IMR-90 (cell line): ENCODE results near the gene SF3A1. TPM values are rescaled to one million over a fixed set of nuclear protein-coding genes. Genes with fewer than 3 reads are reported as not detected.

Experiments used
- ATAC-seq: fragments of 200-7000 bp; cut with Tn5 transposase; 2 replicates; pipeline ENCODE4 v1.9.1; 2020; ENCODE audit warnings: low read depth, mild to moderate bottlenecking, moderate library complexity
- Bru-seq: library from RNA; stranded (reverse); fragments of 400-500 nt; gene quantifications from one replicate; lab custom pipeline; 2021; lab: Mats Ljungman, UMichigan
- BruChase-seq, 2 experiments: library from RNA; stranded (reverse); fragments of 400-500 nt; gene quantifications; one replicate each; lab custom pipeline; 2021; lab: Mats Ljungman, UMichigan
- BruUV-seq: library from RNA; stranded (reverse); fragments of 400-500 nt; replicated peaks from 2 replicates; lab custom pipeline; 2021; lab: Mats Ljungman, UMichigan
- CTCF ChIA-PET: fragments of 300-600 bp; formaldehyde crosslinking; extraction: SDS; loops from one replicate; lab custom pipeline; 2021; ENCODE audit warnings: antibody characterized with exemption; lab: Yijun Ruan, JAX
- POLR2A ChIA-PET: fragments of 300-600 bp; sonication (Branson Sonifier 250); formaldehyde crosslinking; loops from one replicate; lab custom pipeline; 2022; ENCODE audit warnings: antibody characterized with exemption; ENCODE audit not compliant: unreplicated experiment; lab: Charles Lee
- DNase-seq: peaks from one replicate; pipeline ENCODE4 v3.0.0; 2013
- H2AFZ ChIP-seq: replicated peaks from 2 replicates; pipeline ENCODE3; 2013; ENCODE audit warnings: low read length, mild to moderate bottlenecking; ENCODE audit not compliant: poor library complexity
- H2AK5ac ChIP-seq: 2 replicates; pipeline ENCODE4 v1.6.1; 2013; ENCODE audit warnings: low read depth, low read length, inconsistent platforms
- H2AK9ac ChIP-seq: replicated peaks from 2 replicates; pipeline ENCODE3; 2013; ENCODE audit warnings: mild to moderate bottlenecking, low read depth, low read length, moderate library complexity; ENCODE audit not compliant: poor library complexity
- H2BK120ac ChIP-seq: 2 replicates; pipeline ENCODE4 v1.6.1; 2013; ENCODE audit warnings: low read depth, low read length, inconsistent platforms
- H2BK15ac ChIP-seq: 3 replicates; pipeline ENCODE4 v1.6.1; 2013; ENCODE audit warnings: low read depth, low read length, inconsistent platforms
- H2BK20ac ChIP-seq: 2 replicates; pipeline ENCODE4 v1.6.1; 2013; ENCODE audit warnings: low read depth, mild to moderate bottlenecking, inconsistent platforms, low read length, moderate library complexity
- H2BK5ac ChIP-seq: 2 replicates; pipeline ENCODE4 v1.6.1; 2013; ENCODE audit warnings: mild to moderate bottlenecking, low read depth, low read length, inconsistent platforms; ENCODE audit not compliant: poor library complexity, severe bottlenecking
- H3K14ac ChIP-seq: replicated peaks from 2 replicates; pipeline ENCODE4 v1.6.1; 2013; ENCODE audit warnings: low read depth, low read length, inconsistent platforms
- H3K18ac ChIP-seq: 2 replicates; pipeline ENCODE4 v1.6.1; 2013; ENCODE audit warnings: low read depth, low read length, control low read depth
- H3K23ac ChIP-seq: 2 replicates; pipeline ENCODE4 v1.6.1; 2013; ENCODE audit warnings: low read depth, low read length, inconsistent platforms
- H3K27ac ChIP-seq: 2 replicates; pipeline ENCODE4 v1.5.1; 2013; ENCODE audit warnings: mild to moderate bottlenecking, control low read depth, low read length; ENCODE audit not compliant: insufficient read depth
- H3K27me3 ChIP-seq: 2 replicates; pipeline ENCODE4 v1.6.1; 2013; ENCODE audit warnings: low read length; ENCODE audit not compliant: control insufficient read depth, insufficient read depth
- H3K36me3 ChIP-seq: 2 replicates; pipeline ENCODE4 v1.6.1; 2013; ENCODE audit warnings: low read length, mixed read lengths; ENCODE audit not compliant: control insufficient read depth, insufficient read depth
- H3K4ac ChIP-seq: 2 replicates; pipeline ENCODE4 v1.6.1; 2013; ENCODE audit warnings: low read depth, low read length, inconsistent platforms
- H3K4me1 ChIP-seq: 2 replicates; pipeline ENCODE4 v1.6.1; 2013; ENCODE audit warnings: low read length, mixed read lengths; ENCODE audit not compliant: control insufficient read depth, insufficient read depth
- H3K4me2 ChIP-seq: 2 replicates; pipeline ENCODE4 v1.6.1; 2013; ENCODE audit warnings: low read depth, mild to moderate bottlenecking, control low read depth, low read length, moderate library complexity
- H3K4me3 ChIP-seq: 2 replicates; pipeline ENCODE4 v1.5.1; 2013; ENCODE audit warnings: low read depth, mild to moderate bottlenecking, control low read depth, low read length, moderate library complexity; ENCODE audit not compliant: insufficient read depth
- H3K56ac ChIP-seq: 2 replicates; pipeline ENCODE4 v1.6.1; 2013; ENCODE audit warnings: low read length, inconsistent platforms; ENCODE audit not compliant: insufficient read depth; ENCODE audit errors: extremely low read depth
- H3K79me1 ChIP-seq, 2 experiments: 2 replicates each; pipeline ENCODE4 v1.6.1; 2013; ENCODE audit warnings: low read length in 2 of 2, inconsistent platforms in 1 of 2, low read depth in 1 of 2
- H3K9ac ChIP-seq: 2 replicates; pipeline ENCODE4 v1.6.1; 2013; ENCODE audit warnings: low read depth, low read length, control low read depth
- H3K9me1 ChIP-seq: 2 replicates; pipeline ENCODE4 v1.6.1; 2013; ENCODE audit warnings: low read length, inconsistent platforms; ENCODE audit not compliant: insufficient read depth
- H3K9me3 ChIP-seq: 2 replicates; pipeline ENCODE4 v1.6.1; 2013; ENCODE audit warnings: low read length; ENCODE audit not compliant: control insufficient read depth, insufficient read depth
- H4K20me1 ChIP-seq: 2 replicates; pipeline ENCODE4 v1.6.1; 2013; ENCODE audit warnings: low read length, inconsistent platforms; ENCODE audit not compliant: insufficient read depth
- H4K5ac ChIP-seq: 2 replicates; pipeline ENCODE4 v1.6.1; 2013; ENCODE audit warnings: mild to moderate bottlenecking, low read depth, low read length, control low read depth
- H4K8ac ChIP-seq, 2 experiments: 2 replicates each; pipeline ENCODE4 v1.6.1; 2013; ENCODE audit warnings: low read depth in 2 of 2, low read length in 2 of 2, control low read depth in 1 of 2, inconsistent platforms in 1 of 2
- H4K91ac ChIP-seq: 2 replicates; pipeline ENCODE4 v1.6.1; 2013; ENCODE audit warnings: low read depth, low read length, inconsistent platforms; ENCODE audit not compliant: insufficient read depth
- CHD1 ChIP-seq: IDR thresholded peaks from 2 replicates; pipeline ENCODE4 v1.6.1; 2012; ENCODE audit warnings: low read depth, low read length, improper control_type of control experiment
- MAFK ChIP-seq: IDR thresholded peaks from 2 replicates; pipeline ENCODE4 v1.6.1; 2012; ENCODE audit warnings: low read depth, low read length, improper control_type of control experiment
- MXI1 ChIP-seq: IDR thresholded peaks from 2 replicates; pipeline ENCODE4 v1.6.1; 2012; ENCODE audit warnings: low read depth, mild to moderate bottlenecking, low read length, moderate library complexity, borderline replicate concordance
- POLR2A ChIP-seq: IDR thresholded peaks from 2 replicates; pipeline ENCODE4 v1.6.1; 2012; ENCODE audit warnings: mild to moderate bottlenecking, low read depth, low read length
- RCOR1 ChIP-seq: IDR thresholded peaks from 2 replicates; pipeline ENCODE4 v1.6.1; 2012; ENCODE audit warnings: mild to moderate bottlenecking, low read length, improper control_type of control experiment; ENCODE audit not compliant: insufficient replicate concordance
- RFX5 ChIP-seq: IDR thresholded peaks from 2 replicates; pipeline ENCODE4 v1.8.0; 2012; ENCODE audit warnings: low read depth, mild to moderate bottlenecking, low read length, moderate library complexity
- SMC3 ChIP-seq: fragments of 150-350 bp; IDR thresholded peaks from 2 replicates; pipeline ENCODE4 v1.6.1; 2016; ENCODE audit warnings: low read depth, mild to moderate bottlenecking, antibody characterized with exemption, low read length, moderate library complexity
- WGBS, 2 experiments: methylation state at CpG; one replicate each; pipeline versions ENCODE4 v1.1.5 to v1.1.7; 2013; ENCODE audit warnings: missing lambda C conversion rate in 2 of 2; ENCODE audit not compliant: insufficient read length in 1 of 2; ENCODE audit errors: extremely low coverage in 2 of 2; 5-methylcytosine and 5-hydroxymethylcytosine counted together
- dilution Hi-C: fragments of 300-500 bp; cut with HindIII; formaldehyde crosslinking; loops from one replicate; pipeline ENCODE4 v1.14.3; 2018; ENCODE audit warnings: low sequenced_read_pairs; ENCODE audit not compliant: unreplicated experiment
- in situ Hi-C: fragments of 300-500 bp; cut with MboI; formaldehyde crosslinking; loops from 3 replicates; pipeline ENCODE4 v1.14.3; 2019; ENCODE audit warnings: low sequenced_read_pairs, inconsistent platforms, mixed read lengths
- intact Hi-C: fragments of 100-400 bp; cut with micrococcal nuclease; formaldehyde crosslinking; loops from 2 replicates; pipeline ENCODE4 v1.10.0; 2022
- long read RNA-seq: library from polyadenylated mRNA; unstranded; transcript quantifications from one replicate; pipeline ENCODE4 v2.0.0, GENCODE V29; 2021; ENCODE audit not compliant: unreplicated experiment
- polyA plus RNA-seq, 3 experiments: library from polyadenylated mRNA; depleted of rRNA; stranded (reverse); fragments of >200 nt; gene quantifications; 2 replicates each; pipeline ENCODE4 v1.2.3, GENCODE V29; 2012; ENCODE audit warnings: low replicate concordance in 1 of 3
- total RNA-seq: library from RNA; depleted of rRNA; stranded (reverse); fragments of >200 nt; gene quantifications from 2 replicates; pipeline ENCODE4 v1.2.3, GENCODE V29; 2012; rRNA removed
- TF ChIP-seq, protein P1 (sequence below): conservative IDR thresholded peaks from 2 replicates; pipeline ENCODE4 v1.5.1; 2012; ENCODE audit warnings: mild to moderate bottlenecking, low read depth, low read length, improper control_type of control experiment
- TF ChIP-seq, protein P2 (sequence below): fragments of 150-350 bp; IDR thresholded peaks from 2 replicates; pipeline ENCODE4 v1.6.1; 2017; ENCODE audit warnings: mild to moderate bottlenecking, antibody characterized with exemption, low read length, low read depth

Gene SF3A1, protein sequence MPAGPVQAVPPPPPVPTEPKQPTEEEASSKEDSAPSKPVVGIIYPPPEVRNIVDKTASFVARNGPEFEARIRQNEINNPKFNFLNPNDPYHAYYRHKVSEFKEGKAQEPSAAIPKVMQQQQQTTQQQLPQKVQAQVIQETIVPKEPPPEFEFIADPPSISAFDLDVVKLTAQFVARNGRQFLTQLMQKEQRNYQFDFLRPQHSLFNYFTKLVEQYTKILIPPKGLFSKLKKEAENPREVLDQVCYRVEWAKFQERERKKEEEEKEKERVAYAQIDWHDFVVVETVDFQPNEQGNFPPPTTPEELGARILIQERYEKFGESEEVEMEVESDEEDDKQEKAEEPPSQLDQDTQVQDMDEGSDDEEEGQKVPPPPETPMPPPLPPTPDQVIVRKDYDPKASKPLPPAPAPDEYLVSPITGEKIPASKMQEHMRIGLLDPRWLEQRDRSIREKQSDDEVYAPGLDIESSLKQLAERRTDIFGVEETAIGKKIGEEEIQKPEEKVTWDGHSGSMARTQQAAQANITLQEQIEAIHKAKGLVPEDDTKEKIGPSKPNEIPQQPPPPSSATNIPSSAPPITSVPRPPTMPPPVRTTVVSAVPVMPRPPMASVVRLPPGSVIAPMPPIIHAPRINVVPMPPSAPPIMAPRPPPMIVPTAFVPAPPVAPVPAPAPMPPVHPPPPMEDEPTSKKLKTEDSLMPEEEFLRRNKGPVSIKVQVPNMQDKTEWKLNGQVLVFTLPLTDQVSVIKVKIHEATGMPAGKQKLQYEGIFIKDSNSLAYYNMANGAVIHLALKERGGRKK
- total RNA-seq (36.9 and 49.7 TPM in 2 replicates), polyA plus RNA-seq (2012; rRNA removed) (67.2 and 68.9 TPM in 2 replicates), Bru-seq, nascent RNA (percentile 78 among the genes with signal in this experiment), BruChase-seq, experiment 1, labeled RNA remaining after a 6-hour chase (percentile 80 among the genes with signal in this experiment), BruChase-seq, experiment 2, labeled RNA remaining after a 2-hour chase (percentile 75 among the genes with signal in this experiment)
- polyA plus RNA-seq (2012; cell fraction: cytosol; rRNA removed) = 118 and 156 TPM in 2 replicates
- 109 and 114 TPM in 2 replicates for polyA plus RNA-seq (2012; cell fraction: nucleus; rRNA removed; ENCODE audit: low replicate concordance)
- long read RNA-seq, full-length matches to known transcripts = 5 of 23 reads
- long read RNA-seq, partial matches to known transcripts = 12 of 23 reads
- long read RNA-seq, other reads (novel, unspliced or antisense) = 6 of 23 reads

DNA sequence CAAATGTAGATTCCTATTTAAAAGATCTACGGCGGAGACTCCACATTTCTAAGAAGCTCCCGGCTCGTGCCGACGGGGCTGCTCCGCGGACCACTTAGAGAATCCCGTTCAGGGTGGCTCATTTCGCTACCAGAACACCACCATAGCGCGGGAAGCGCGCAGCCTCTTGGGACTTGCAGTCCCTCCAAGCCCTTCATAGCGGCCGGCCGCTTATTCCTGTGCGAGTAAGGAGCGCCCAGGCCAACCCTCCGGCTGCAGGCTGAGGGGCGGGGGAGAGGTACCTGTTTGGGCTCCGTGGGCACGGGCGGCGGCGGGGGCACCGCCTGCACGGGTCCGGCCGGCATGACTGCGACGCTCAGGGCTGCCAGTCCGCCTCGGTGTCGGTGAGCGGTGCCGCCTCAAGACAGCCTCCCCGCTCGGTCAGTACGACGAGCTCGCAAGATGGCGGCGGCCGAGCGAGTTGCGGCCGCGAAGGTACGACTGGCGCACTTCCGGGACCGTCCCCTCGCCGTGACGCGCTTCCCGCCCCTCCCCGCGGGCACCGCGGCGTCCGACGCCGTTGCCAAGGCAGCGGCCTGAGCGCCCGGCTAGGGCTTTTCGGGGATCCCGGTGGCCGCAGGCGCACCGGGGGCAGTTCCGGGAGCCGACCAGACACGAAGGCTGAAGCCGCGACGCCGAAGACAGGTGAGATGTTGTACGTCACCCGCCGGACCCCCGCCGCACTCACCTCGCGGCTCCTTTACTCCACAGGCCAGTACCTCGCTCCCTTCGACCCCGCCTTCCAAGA, at the start of gene SF3A1, which contains the start of gene CCDC157:
Gene SF3A1, minus strand, starts transcription at position 446 of the 787 bp plus-strand sequence. Its CDS starts 102 bp downstream, at position 344.
Gene CCDC157, plus strand, starts transcription at position 559 of the 787 bp plus-strand sequence. CDS start 8,994 bp downstream, outside the sequence.
- Histone ChIP-seq H2AK9ac (peak within 1 kb of the TSS; percentile 97), H3K23ac (peak within 1 kb of the TSS; percentile 88), H3K56ac (peak within 1 kb of the TSS; percentile 63), H4K20me1 (peaks cover 39% of the 10 kb centered on the region), H2BK15ac (no peak within 1 kb of the TSS; the same call in 2 of the 3 replicates), H2BK20ac (no peak within 1 kb of the TSS), H3K36me3 (peaks cover 15% of the 10 kb centered on the region), H2BK5ac (peak within 1 kb of the TSS; percentile 97), H3K27ac (peak within 1 kb of the TSS; percentile 98), H3K4me2 (peak within 1 kb of the TSS; percentile 100), H3K4ac (peak within 1 kb of the TSS; percentile 95), H2AK5ac (peak within 1 kb of the TSS; percentile 79), H4K91ac (peak within 1 kb of the TSS; percentile 82; the same call in 1 of the 2 replicates), H3K79me1 (peaks cover 26 to 46% of the 10 kb centered on the region in 2 experiments), H3K14ac (peak within 1 kb of the TSS; percentile 84), H3K27me3 (no peaks in the 10 kb centered on the region), H3K9me1 (peaks cover 15% of the 10 kb centered on the region), H4K5ac (peak within 1 kb of the TSS; percentile 88), H3K4me3 (peak within 1 kb of the TSS; percentile 98), H2BK120ac (peak within 1 kb of the TSS; percentile 78), H3K9ac (peak within 1 kb of the TSS; percentile 95), H4K8ac (peak within 1 kb of the TSS; percentile 62 to 97; a peak in 3 of 4 replicates), H3K9me3 (no peaks in the 10 kb centered on the region), H3K18ac (peak within 1 kb of the TSS; percentile 73), H2AFZ (peak within 1 kb of the TSS; percentile 99), H3K4me1 (peaks cover 12% of the 10 kb centered on the region)
- in situ Hi-C loops = no loop called here
- 1% methylated on average over 55 of the region's 91 CpGs; no CpG with 5 or more reads in 1 of the 2 experiments for WGBS, 2 experiments
- BruUV-seq = no TSS peak
- dilution Hi-C loops = no loop called here
- intact Hi-C loops = loop anchor here (2.0 kb wide), 1 partner anchor 68 kb away; the partner anchor contains the start of gene CASTOR1
- CTCF ChIA-PET = interaction anchor here (0.6 kb wide), 1 partner anchor 64 kb away, joined by 3 read pairs; no protein-coding TSS in a partner anchor
- POLR2A ChIA-PET = interaction anchor here (0.5 to 0.6 kb wide), 5 partner anchors 18 to 1480 kb away, joined by 3 to 11 read pairs (median 3); no protein-coding TSS in a partner anchor
- DNase-seq (peak; percentile 91), ATAC-seq (peak; percentile 97)
- TF ChIP-seq MXI1 = peak; percentile 81; the same call in 1 of the 2 replicates
- TF ChIP-seq SMC3 = no peak
- no peak; the same call in 1 of the 2 replicates for TF ChIP-seq CHD1
- TF ChIP-seq, protein P1, sequence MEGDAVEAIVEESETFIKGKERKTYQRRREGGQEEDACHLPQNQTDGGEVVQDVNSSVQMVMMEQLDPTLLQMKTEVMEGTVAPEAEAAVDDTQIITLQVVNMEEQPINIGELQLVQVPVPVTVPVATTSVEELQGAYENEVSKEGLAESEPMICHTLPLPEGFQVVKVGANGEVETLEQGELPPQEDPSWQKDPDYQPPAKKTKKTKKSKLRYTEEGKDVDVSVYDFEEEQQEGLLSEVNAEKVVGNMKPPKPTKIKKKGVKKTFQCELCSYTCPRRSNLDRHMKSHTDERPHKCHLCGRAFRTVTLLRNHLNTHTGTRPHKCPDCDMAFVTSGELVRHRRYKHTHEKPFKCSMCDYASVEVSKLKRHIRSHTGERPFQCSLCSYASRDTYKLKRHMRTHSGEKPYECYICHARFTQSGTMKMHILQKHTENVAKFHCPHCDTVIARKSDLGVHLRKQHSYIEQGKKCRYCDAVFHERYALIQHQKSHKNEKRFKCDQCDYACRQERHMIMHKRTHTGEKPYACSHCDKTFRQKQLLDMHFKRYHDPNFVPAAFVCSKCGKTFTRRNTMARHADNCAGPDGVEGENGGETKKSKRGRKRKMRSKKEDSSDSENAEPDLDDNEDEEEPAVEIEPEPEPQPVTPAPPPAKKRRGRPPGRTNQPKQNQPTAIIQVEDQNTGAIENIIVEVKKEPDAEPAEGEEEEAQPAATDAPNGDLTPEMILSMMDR = no peak
- TF ChIP-seq, protein P2, sequence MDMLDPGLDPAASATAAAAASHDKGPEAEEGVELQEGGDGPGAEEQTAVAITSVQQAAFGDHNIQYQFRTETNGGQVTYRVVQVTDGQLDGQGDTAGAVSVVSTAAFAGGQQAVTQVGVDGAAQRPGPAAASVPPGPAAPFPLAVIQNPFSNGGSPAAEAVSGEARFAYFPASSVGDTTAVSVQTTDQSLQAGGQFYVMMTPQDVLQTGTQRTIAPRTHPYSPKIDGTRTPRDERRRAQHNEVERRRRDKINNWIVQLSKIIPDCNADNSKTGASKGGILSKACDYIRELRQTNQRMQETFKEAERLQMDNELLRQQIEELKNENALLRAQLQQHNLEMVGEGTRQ = no peak
- no peak for TF ChIP-seq RCOR1
- peak; percentile 92 for TF ChIP-seq POLR2A
- no peak for TF ChIP-seq RFX5
- TF ChIP-seq MAFK = no peak
